Measurements from ENCODE around the gene HSPB1. TPM values are rescaled to one million over a fixed set of nuclear protein-coding genes. Genes with fewer than 3 reads are reported as not detected.

Gene HSPB1
- 67.2 and 72.7 TPM in 2 replicates for total RNA-seq

DNA sequence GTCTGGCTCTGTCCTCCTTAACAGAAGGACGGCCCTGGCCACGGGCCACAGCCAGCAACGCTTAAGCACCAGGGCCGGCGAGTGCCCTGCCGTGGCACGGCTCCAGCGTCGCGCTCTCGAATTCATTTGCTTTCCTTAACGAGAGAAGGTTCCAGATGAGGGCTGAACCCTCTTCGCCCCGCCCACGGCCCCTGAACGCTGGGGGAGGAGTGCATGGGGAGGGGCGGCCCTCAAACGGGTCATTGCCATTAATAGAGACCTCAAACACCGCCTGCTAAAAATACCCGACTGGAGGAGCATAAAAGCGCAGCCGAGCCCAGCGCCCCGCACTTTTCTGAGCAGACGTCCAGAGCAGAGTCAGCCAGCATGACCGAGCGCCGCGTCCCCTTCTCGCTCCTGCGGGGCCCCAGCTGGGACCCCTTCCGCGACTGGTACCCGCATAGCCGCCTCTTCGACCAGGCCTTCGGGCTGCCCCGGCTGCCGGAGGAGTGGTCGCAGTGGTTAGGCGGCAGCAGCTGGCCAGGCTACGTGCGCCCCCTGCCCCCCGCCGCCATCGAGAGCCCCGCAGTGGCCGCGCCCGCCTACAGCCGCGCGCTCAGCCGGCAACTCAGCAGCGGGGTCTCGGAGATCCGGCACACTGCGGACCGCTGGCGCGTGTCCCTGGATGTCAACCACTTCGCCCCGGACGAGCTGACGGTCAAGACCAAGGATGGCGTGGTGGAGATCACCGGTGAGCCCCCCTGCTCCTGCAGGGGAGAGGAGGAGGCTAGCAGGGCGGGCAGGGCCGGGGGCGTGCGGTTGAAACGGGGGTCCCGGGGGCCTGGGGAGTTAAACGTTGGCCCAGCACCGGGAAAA, at the start of gene HSPB1:
Gene HSPB1, plus strand, starts transcription at position 327 of the 855 bp plus-strand sequence. Its CDS starts 40 bp downstream, at position 367.
- H3K79me2 ChIP-seq (ENCODE audit: insufficient read depth, low read length) = peaks cover 6% of the 10 kb centered on the region
- peaks cover 12% of the 10 kb centered on the region for H3K4me1 ChIP-seq (ENCODE audit: insufficient read depth, low read length)
- H3K4me2 ChIP-seq (ENCODE audit: insufficient read depth, low read length) = peak within 1 kb of the TSS; percentile 82
- H3K27me3 ChIP-seq (ENCODE audit: insufficient read depth, low read length) = no peaks in the 10 kb centered on the region
- DNase-seq (ENCODE audit: insufficient read length, low spot score, missing footprints) = peak; percentile 97
- peak within 1 kb of the TSS; percentile 76 for H3K27ac ChIP-seq (ENCODE audit: low read depth, low read length)
- peaks cover 11% of the 10 kb centered on the region for H4K20me1 ChIP-seq (ENCODE audit: insufficient read depth, low read length)
- H3K9me3 ChIP-seq (ENCODE audit: low read depth, low read length) = no peaks in the 10 kb centered on the region
- TF ChIP-seq CTCF (IDR thresholded peaks at IDR 0.05; ENCODE audit: extremely low read depth, low read depth, low read length) = no peak
- H3K4me3 ChIP-seq (ENCODE audit: insufficient read depth, low read length) = peak within 1 kb of the TSS; percentile 95
- H2AFZ ChIP-seq (ENCODE audit: low read length) = peak within 1 kb of the TSS; percentile 77
- peaks cover 13% of the 10 kb centered on the region for H3K36me3 ChIP-seq (ENCODE audit: insufficient read depth, low read length)

GRCh38 chr7:76254781-76255180, 47.7 kb upstream of the HSPB1 start:
- Histone ChIP-seq H3K9me3 (ENCODE audit: low read depth, low read length) (no peaks in the 10 kb centered on the region), H3K79me2 (ENCODE audit: insufficient read depth, low read length) (no peaks in the 10 kb centered on the region), H3K4me2 (ENCODE audit: insufficient read depth, low read length) (no peak overlapping the region), H2AFZ (ENCODE audit: low read length) (no peak overlapping the region), H3K36me3 (ENCODE audit: insufficient read depth, low read length) (no peaks in the 10 kb centered on the region), H3K27ac (ENCODE audit: low read depth, low read length) (no peak overlapping the region), H4K20me1 (ENCODE audit: insufficient read depth, low read length) (no peaks in the 10 kb centered on the region), H3K4me1 (ENCODE audit: insufficient read depth, low read length) (no peaks in the 10 kb centered on the region), H3K4me3 (ENCODE audit: insufficient read depth, low read length) (no peak overlapping the region), H3K27me3 (ENCODE audit: insufficient read depth, low read length) (peaks cover 14% of the 10 kb centered on the region)
- no peak for TF ChIP-seq CTCF (IDR thresholded peaks at IDR 0.05; ENCODE audit: extremely low read depth, low read depth, low read length)
- DNase-seq (ENCODE audit: insufficient read length, low spot score, missing footprints) = peak; percentile 35

DNA sequence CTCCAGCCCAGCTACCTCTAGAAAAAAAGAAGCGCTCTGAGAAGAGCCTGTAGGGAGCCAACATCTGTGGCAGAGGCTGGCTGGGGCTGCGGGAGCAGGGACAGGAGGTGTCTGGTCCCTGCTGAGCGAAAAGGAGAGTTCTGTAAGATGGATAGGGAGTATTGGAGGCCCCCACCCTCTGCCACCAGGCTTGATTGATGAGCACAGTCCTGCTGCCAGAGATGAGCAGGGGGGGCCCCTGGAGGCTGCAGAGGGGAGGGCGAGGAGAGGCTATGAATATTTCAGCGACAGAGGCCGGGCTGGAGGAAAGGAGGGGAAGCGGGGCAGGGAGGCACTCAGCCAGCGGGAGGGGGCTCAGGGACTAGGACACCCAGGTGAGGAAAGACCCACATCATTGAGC, 44.5 kb upstream of the HSPB1 start:
- Histone ChIP-seq H3K4me3 (ENCODE audit: insufficient read depth, low read length) (no peak overlapping the region), H3K9me3 (ENCODE audit: low read depth, low read length) (no peaks in the 10 kb centered on the region), H3K4me2 (ENCODE audit: insufficient read depth, low read length) (no peak overlapping the region), H3K4me1 (ENCODE audit: insufficient read depth, low read length) (no peaks in the 10 kb centered on the region), H2AFZ (ENCODE audit: low read length) (no peak overlapping the region), H4K20me1 (ENCODE audit: insufficient read depth, low read length) (no peaks in the 10 kb centered on the region), H3K27ac (ENCODE audit: low read depth, low read length) (no peak overlapping the region), H3K27me3 (ENCODE audit: insufficient read depth, low read length) (peaks cover 14% of the 10 kb centered on the region), H3K36me3 (ENCODE audit: insufficient read depth, low read length) (no peaks in the 10 kb centered on the region), H3K79me2 (ENCODE audit: insufficient read depth, low read length) (no peaks in the 10 kb centered on the region)
- DNase-seq (ENCODE audit: insufficient read length, low spot score, missing footprints) = peak; percentile 44
- no peak for TF ChIP-seq CTCF (IDR thresholded peaks at IDR 0.05; ENCODE audit: extremely low read depth, low read depth, low read length)

Measured in osteoblast (primary cell).